IMR-90 (cell line): ENCODE measurements around the gene UTP14C. TPM values are rescaled to one million over a fixed set of nuclear protein-coding genes. Genes with fewer than 3 reads are reported as not detected.

ENCODE experiments used
- ATAC-seq: fragments of 200-7000 bp; cut with Tn5 transposase; 2 replicates; pipeline ENCODE4 v1.9.1; 2020; ENCODE audit warnings: low read depth, mild to moderate bottlenecking, moderate library complexity
- BruUV-seq: library from RNA; stranded (reverse); fragments of 400-500 nt; replicated peaks from 2 replicates; lab custom pipeline; 2021; lab: Mats Ljungman, UMichigan
- CTCF ChIA-PET: fragments of 300-600 bp; formaldehyde crosslinking; extraction: SDS; loops from one replicate; lab custom pipeline; 2021; ENCODE audit warnings: antibody characterized with exemption; lab: Yijun Ruan, JAX
- POLR2A ChIA-PET: fragments of 300-600 bp; sonication (Branson Sonifier 250); formaldehyde crosslinking; loops from one replicate; lab custom pipeline; 2022; ENCODE audit warnings: antibody characterized with exemption; ENCODE audit not compliant: unreplicated experiment; lab: Charles Lee
- DNase-seq: peaks from one replicate; pipeline ENCODE4 v3.0.0; 2013
- H2AFZ ChIP-seq: replicated peaks from 2 replicates; pipeline ENCODE3; 2013; ENCODE audit warnings: low read length, mild to moderate bottlenecking; ENCODE audit not compliant: poor library complexity
- H2AK5ac ChIP-seq: 2 replicates; pipeline ENCODE4 v1.6.1; 2013; ENCODE audit warnings: low read depth, low read length, inconsistent platforms
- H2AK9ac ChIP-seq: replicated peaks from 2 replicates; pipeline ENCODE3; 2013; ENCODE audit warnings: mild to moderate bottlenecking, low read depth, low read length, moderate library complexity; ENCODE audit not compliant: poor library complexity
- H2BK120ac ChIP-seq: 2 replicates; pipeline ENCODE4 v1.6.1; 2013; ENCODE audit warnings: low read depth, low read length, inconsistent platforms
- H2BK15ac ChIP-seq: 3 replicates; pipeline ENCODE4 v1.6.1; 2013; ENCODE audit warnings: low read depth, low read length, inconsistent platforms
- H2BK20ac ChIP-seq: 2 replicates; pipeline ENCODE4 v1.6.1; 2013; ENCODE audit warnings: low read depth, mild to moderate bottlenecking, inconsistent platforms, low read length, moderate library complexity
- H2BK5ac ChIP-seq: 2 replicates; pipeline ENCODE4 v1.6.1; 2013; ENCODE audit warnings: mild to moderate bottlenecking, low read depth, low read length, inconsistent platforms; ENCODE audit not compliant: poor library complexity, severe bottlenecking
- H3K14ac ChIP-seq: replicated peaks from 2 replicates; pipeline ENCODE4 v1.6.1; 2013; ENCODE audit warnings: low read depth, low read length, inconsistent platforms
- H3K18ac ChIP-seq: 2 replicates; pipeline ENCODE4 v1.6.1; 2013; ENCODE audit warnings: low read depth, low read length, control low read depth
- H3K23ac ChIP-seq: 2 replicates; pipeline ENCODE4 v1.6.1; 2013; ENCODE audit warnings: low read depth, low read length, inconsistent platforms
- H3K27ac ChIP-seq: 2 replicates; pipeline ENCODE4 v1.5.1; 2013; ENCODE audit warnings: mild to moderate bottlenecking, control low read depth, low read length; ENCODE audit not compliant: insufficient read depth
- H3K27me3 ChIP-seq: 2 replicates; pipeline ENCODE4 v1.6.1; 2013; ENCODE audit warnings: low read length; ENCODE audit not compliant: control insufficient read depth, insufficient read depth
- H3K36me3 ChIP-seq: 2 replicates; pipeline ENCODE4 v1.6.1; 2013; ENCODE audit warnings: low read length, mixed read lengths; ENCODE audit not compliant: control insufficient read depth, insufficient read depth
- H3K4ac ChIP-seq: 2 replicates; pipeline ENCODE4 v1.6.1; 2013; ENCODE audit warnings: low read depth, low read length, inconsistent platforms
- H3K4me1 ChIP-seq: 2 replicates; pipeline ENCODE4 v1.6.1; 2013; ENCODE audit warnings: low read length, mixed read lengths; ENCODE audit not compliant: control insufficient read depth, insufficient read depth
- H3K4me2 ChIP-seq: 2 replicates; pipeline ENCODE4 v1.6.1; 2013; ENCODE audit warnings: low read depth, mild to moderate bottlenecking, control low read depth, low read length, moderate library complexity
- H3K4me3 ChIP-seq: 2 replicates; pipeline ENCODE4 v1.5.1; 2013; ENCODE audit warnings: low read depth, mild to moderate bottlenecking, control low read depth, low read length, moderate library complexity; ENCODE audit not compliant: insufficient read depth
- H3K56ac ChIP-seq: 2 replicates; pipeline ENCODE4 v1.6.1; 2013; ENCODE audit warnings: low read length, inconsistent platforms; ENCODE audit not compliant: insufficient read depth; ENCODE audit errors: extremely low read depth
- H3K79me1 ChIP-seq, 2 experiments: 2 replicates each; pipeline ENCODE4 v1.6.1; 2013; ENCODE audit warnings: low read length in 2 of 2, inconsistent platforms in 1 of 2, low read depth in 1 of 2
- H3K9ac ChIP-seq: 2 replicates; pipeline ENCODE4 v1.6.1; 2013; ENCODE audit warnings: low read depth, low read length, control low read depth
- H3K9me1 ChIP-seq: 2 replicates; pipeline ENCODE4 v1.6.1; 2013; ENCODE audit warnings: low read length, inconsistent platforms; ENCODE audit not compliant: insufficient read depth
- H3K9me3 ChIP-seq: 2 replicates; pipeline ENCODE4 v1.6.1; 2013; ENCODE audit warnings: low read length; ENCODE audit not compliant: control insufficient read depth, insufficient read depth
- H4K20me1 ChIP-seq: 2 replicates; pipeline ENCODE4 v1.6.1; 2013; ENCODE audit warnings: low read length, inconsistent platforms; ENCODE audit not compliant: insufficient read depth
- H4K5ac ChIP-seq: 2 replicates; pipeline ENCODE4 v1.6.1; 2013; ENCODE audit warnings: mild to moderate bottlenecking, low read depth, low read length, control low read depth
- H4K8ac ChIP-seq, 2 experiments: 2 replicates each; pipeline ENCODE4 v1.6.1; 2013; ENCODE audit warnings: low read depth in 2 of 2, low read length in 2 of 2, control low read depth in 1 of 2, inconsistent platforms in 1 of 2
- H4K91ac ChIP-seq: 2 replicates; pipeline ENCODE4 v1.6.1; 2013; ENCODE audit warnings: low read depth, low read length, inconsistent platforms; ENCODE audit not compliant: insufficient read depth
- BHLHE40 ChIP-seq: fragments of 150-350 bp; IDR thresholded peaks from 2 replicates; pipeline ENCODE4 v1.6.1; 2016; ENCODE audit warnings: mild to moderate bottlenecking, low read depth, low read length
- CEBPB ChIP-seq: IDR thresholded peaks from 2 replicates; pipeline ENCODE4 v1.6.1; 2012; ENCODE audit warnings: low read depth, low read length, improper control_type of control experiment
- CHD1 ChIP-seq: IDR thresholded peaks from 2 replicates; pipeline ENCODE4 v1.6.1; 2012; ENCODE audit warnings: low read depth, low read length, improper control_type of control experiment
- FOS ChIP-seq: fragments of 150-350 bp; IDR thresholded peaks from 2 replicates; pipeline ENCODE4 v1.6.1; 2016; ENCODE audit warnings: low read depth, low read length
- MAFK ChIP-seq: IDR thresholded peaks from 2 replicates; pipeline ENCODE4 v1.6.1; 2012; ENCODE audit warnings: low read depth, low read length, improper control_type of control experiment
- MAZ ChIP-seq: IDR thresholded peaks from 2 replicates; pipeline ENCODE4 v1.6.1; 2012; ENCODE audit warnings: low read depth, mild to moderate bottlenecking, low read length, improper control_type of control experiment, moderate library complexity, borderline replicate concordance
- RFX5 ChIP-seq: IDR thresholded peaks from 2 replicates; pipeline ENCODE4 v1.8.0; 2012; ENCODE audit warnings: low read depth, mild to moderate bottlenecking, low read length, moderate library complexity
- WGBS, 2 experiments: methylation state at CpG; one replicate each; pipeline versions ENCODE4 v1.1.5 to v1.1.7; 2013; ENCODE audit warnings: missing lambda C conversion rate in 2 of 2; ENCODE audit not compliant: insufficient read length in 1 of 2; ENCODE audit errors: extremely low coverage in 2 of 2; 5-methylcytosine and 5-hydroxymethylcytosine counted together
- dilution Hi-C: fragments of 300-500 bp; cut with HindIII; formaldehyde crosslinking; loops from one replicate; pipeline ENCODE4 v1.14.3; 2018; ENCODE audit warnings: low sequenced_read_pairs; ENCODE audit not compliant: unreplicated experiment
- in situ Hi-C: fragments of 300-500 bp; cut with MboI; formaldehyde crosslinking; loops from 3 replicates; pipeline ENCODE4 v1.14.3; 2019; ENCODE audit warnings: low sequenced_read_pairs, inconsistent platforms, mixed read lengths
- intact Hi-C: fragments of 100-400 bp; cut with micrococcal nuclease; formaldehyde crosslinking; loops from 2 replicates; pipeline ENCODE4 v1.10.0; 2022
- polyA plus RNA-seq, 3 experiments: library from polyadenylated mRNA; depleted of rRNA; stranded (reverse); fragments of >200 nt; gene quantifications; 2 replicates each; pipeline ENCODE4 v1.2.3, GENCODE V29; 2012; ENCODE audit warnings: low replicate concordance in 1 of 3
- total RNA-seq: library from RNA; depleted of rRNA; stranded (reverse); fragments of >200 nt; gene quantifications from 2 replicates; pipeline ENCODE4 v1.2.3, GENCODE V29; 2012
- TF ChIP-seq, protein P1 (sequence below): fragments of 150-350 bp; IDR thresholded peaks from 2 replicates; pipeline ENCODE4 v1.6.1; 2016; ENCODE audit warnings: low read depth, mild to moderate bottlenecking, low read length, moderate library complexity, borderline replicate concordance

The UTP14C gene
- total and polyA plus RNA-seq, 2 of the 4 experiments (the other 2 are of a cell fraction), result 8.2 to 12.5 TPM

DNA sequence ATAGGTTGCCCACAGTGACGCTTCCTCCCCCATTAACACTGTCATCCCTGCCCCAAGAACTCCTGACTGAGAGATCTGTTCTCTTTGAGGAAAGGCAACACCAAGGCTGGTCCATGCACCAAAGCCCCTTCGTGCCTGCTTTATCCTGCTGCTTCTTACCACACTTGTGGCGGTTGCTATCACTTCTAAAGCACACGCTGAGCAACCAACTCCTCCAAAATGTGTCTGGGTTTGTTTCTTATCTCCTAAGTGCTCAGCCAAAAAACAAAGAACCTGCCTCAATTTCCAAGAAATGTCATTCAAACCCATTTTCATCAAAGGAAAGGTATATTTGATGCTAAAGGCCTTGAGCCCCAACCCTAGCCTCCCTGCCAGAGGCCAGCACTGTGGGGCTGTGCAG lies 27.9 kb upstream of the UTP14C start:
- no peak overlapping the region for H3K18ac ChIP-seq
- H3K14ac ChIP-seq, result no peak overlapping the region
- no peaks in the 10 kb centered on the region for H3K9me1 ChIP-seq
- no peak overlapping the region for H2AFZ ChIP-seq
- no TSS peak for BruUV-seq
- H3K27ac ChIP-seq, result no peak overlapping the region
- no peaks in the 10 kb centered on the region for H3K79me1 ChIP-seq
- no peak for DNase-seq
- no peaks in the 10 kb centered on the region for H3K9me3 ChIP-seq
- no peak overlapping the region for H4K8ac ChIP-seq
- H3K27me3 ChIP-seq, result peaks cover 48% of the 10 kb centered on the region
- H2AK9ac ChIP-seq, result no peak overlapping the region
- no peak overlapping the region for H2BK5ac ChIP-seq
- H2BK20ac ChIP-seq, result no peak overlapping the region
- H3K4me1 ChIP-seq, result peaks cover 12% of the 10 kb centered on the region
- no peak overlapping the region for H2AK5ac ChIP-seq
- H4K91ac ChIP-seq, result no peak overlapping the region
- H3K36me3 ChIP-seq, result no peaks in the 10 kb centered on the region
- TF ChIP-seq CEBPB (no peak), FOS (no peak), CHD1 (no peak), RFX5 (no peak), MAFK (no peak), BHLHE40 (no peak), MAZ (no peak)
- TF ChIP-seq, protein P1, sequence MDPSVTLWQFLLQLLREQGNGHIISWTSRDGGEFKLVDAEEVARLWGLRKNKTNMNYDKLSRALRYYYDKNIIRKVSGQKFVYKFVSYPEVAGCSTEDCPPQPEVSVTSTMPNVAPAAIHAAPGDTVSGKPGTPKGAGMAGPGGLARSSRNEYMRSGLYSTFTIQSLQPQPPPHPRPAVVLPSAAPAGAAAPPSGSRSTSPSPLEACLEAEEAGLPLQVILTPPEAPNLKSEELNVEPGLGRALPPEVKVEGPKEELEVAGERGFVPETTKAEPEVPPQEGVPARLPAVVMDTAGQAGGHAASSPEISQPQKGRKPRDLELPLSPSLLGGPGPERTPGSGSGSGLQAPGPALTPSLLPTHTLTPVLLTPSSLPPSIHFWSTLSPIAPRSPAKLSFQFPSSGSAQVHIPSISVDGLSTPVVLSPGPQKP, result no peak
- H3K23ac ChIP-seq, result no peak overlapping the region
- H3K4me2 ChIP-seq, result no peak overlapping the region
- H3K9ac ChIP-seq, result no peak overlapping the region
- no peak overlapping the region for H2BK15ac ChIP-seq
- no peak overlapping the region for H3K56ac ChIP-seq
- ChIA-PET POLR2A (no interaction called here), CTCF (interaction anchor here (0.7 kb wide), 1 partner anchor 13 kb away, joined by 3 read pairs; no protein-coding TSS in a partner anchor)
- in situ Hi-C loops (no loop called here), intact Hi-C loops (no loop called here), dilution Hi-C loops (no loop called here)
- H4K20me1 ChIP-seq, result peaks cover 5% of the 10 kb centered on the region; the same call in 1 of the 2 replicates
- no CpG with 5 or more reads among the region's 4 CpGs for WGBS, 2 experiments
- no peak overlapping the region for H2BK120ac ChIP-seq
- H3K4me3 ChIP-seq, result no peak overlapping the region
- no peak overlapping the region for H4K5ac ChIP-seq
- no peak overlapping the region for H3K4ac ChIP-seq
- ATAC-seq, result no peak
